Gastroesophageal sphincter (tissue), 3 donors: Measurements from ENCODE around the gene IRX1.

Experiments
- CTCF ChIP-seq, 4 experiments: fragments of 200-600 bp in 2 of 4; fragments of 450-650 bp in 2 of 4; sonication (generic) in 1 of 4; IDR thresholded peaks; one replicate each; pipeline ENCODE4 v1.5.1; 2017 to 2019; ENCODE audit warnings: antibody characterized with exemption in 4 of 4, mild to moderate bottlenecking in 2 of 4, moderate library complexity in 2 of 4
- EP300 ChIP-seq: sonication (generic); formaldehyde crosslinking; IDR thresholded peaks from one replicate; pipeline ENCODE4 v1.6.1; 2017; ENCODE audit warnings: antibody characterized with exemption, mild to moderate bottlenecking
- POLR2A ChIP-seq, 2 donors: fragments of 450-650 bp; IDR thresholded peaks; one replicate each; pipeline ENCODE4 v1.6.1; 2017; ENCODE audit warnings: antibody characterized with exemption in 2 of 2, mild to moderate bottlenecking in 2 of 2, moderate library complexity in 1 of 2
- POLR2AphosphoS5 ChIP-seq: sonication (generic); formaldehyde crosslinking; IDR thresholded peaks from one replicate; pipeline ENCODE4 v1.6.1; 2017; ENCODE audit warnings: antibody characterized with exemption

GRCh38 chr5:3615829-3616228 lies 20.2 kb downstream of the IRX1 start:
- no peak for TF ChIP-seq CTCF (IDR thresholded peaks at IDR 0.05)
- no peak for TF ChIP-seq POLR2AphosphoS5
- TF ChIP-seq POLR2A (IDR thresholded peaks at IDR 0.05), result no peak
- no peak for TF ChIP-seq EP300
